ENCODE results near the gene INPP4A.
"Not testable (repeated sequence)": the region's sequence is repeated elsewhere in the genome, so short reads cannot be mapped to it uniquely, and the experiment has no call there.

INPP4A gene

DNA sequence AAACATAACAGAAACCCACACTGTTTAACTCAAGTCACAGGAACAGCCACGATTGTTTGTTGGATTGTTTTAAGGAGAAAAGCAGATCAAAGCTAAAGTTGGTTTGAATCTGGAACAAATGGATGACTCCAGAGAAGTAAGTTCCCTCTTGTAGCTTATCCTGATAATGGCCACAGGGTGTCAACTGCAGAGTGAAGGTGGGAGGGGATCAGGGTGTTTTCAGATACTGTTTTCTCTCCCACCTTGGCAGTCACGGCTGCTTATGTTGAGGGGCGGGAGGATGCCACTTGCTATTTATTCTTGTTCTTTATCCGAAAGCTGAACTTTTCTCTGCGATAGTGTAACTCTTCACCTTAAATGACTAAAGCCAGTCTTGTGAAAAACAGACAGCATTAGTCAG is 36.5 kb upstream of the INPP4A start:
- TF ChIP-seq, protein P1, sequence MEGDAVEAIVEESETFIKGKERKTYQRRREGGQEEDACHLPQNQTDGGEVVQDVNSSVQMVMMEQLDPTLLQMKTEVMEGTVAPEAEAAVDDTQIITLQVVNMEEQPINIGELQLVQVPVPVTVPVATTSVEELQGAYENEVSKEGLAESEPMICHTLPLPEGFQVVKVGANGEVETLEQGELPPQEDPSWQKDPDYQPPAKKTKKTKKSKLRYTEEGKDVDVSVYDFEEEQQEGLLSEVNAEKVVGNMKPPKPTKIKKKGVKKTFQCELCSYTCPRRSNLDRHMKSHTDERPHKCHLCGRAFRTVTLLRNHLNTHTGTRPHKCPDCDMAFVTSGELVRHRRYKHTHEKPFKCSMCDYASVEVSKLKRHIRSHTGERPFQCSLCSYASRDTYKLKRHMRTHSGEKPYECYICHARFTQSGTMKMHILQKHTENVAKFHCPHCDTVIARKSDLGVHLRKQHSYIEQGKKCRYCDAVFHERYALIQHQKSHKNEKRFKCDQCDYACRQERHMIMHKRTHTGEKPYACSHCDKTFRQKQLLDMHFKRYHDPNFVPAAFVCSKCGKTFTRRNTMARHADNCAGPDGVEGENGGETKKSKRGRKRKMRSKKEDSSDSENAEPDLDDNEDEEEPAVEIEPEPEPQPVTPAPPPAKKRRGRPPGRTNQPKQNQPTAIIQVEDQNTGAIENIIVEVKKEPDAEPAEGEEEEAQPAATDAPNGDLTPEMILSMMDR (IDR thresholded peaks at IDR 0.05; ENCODE audit: low read depth, low read length) = no peak
- no peak overlapping the region for H3K4me3 ChIP-seq (ENCODE audit: low read depth, low read length)

- no peak overlapping the region for H3K4me3 ChIP-seq (ENCODE audit: low read depth, low read length)
- TF ChIP-seq, protein P1 (IDR thresholded peaks at IDR 0.05; ENCODE audit: low read depth, low read length) = peak; percentile 54
Observed at GRCh38 chr2:98412751-98413458, 31.8 kb upstream of the INPP4A start.

DNA sequence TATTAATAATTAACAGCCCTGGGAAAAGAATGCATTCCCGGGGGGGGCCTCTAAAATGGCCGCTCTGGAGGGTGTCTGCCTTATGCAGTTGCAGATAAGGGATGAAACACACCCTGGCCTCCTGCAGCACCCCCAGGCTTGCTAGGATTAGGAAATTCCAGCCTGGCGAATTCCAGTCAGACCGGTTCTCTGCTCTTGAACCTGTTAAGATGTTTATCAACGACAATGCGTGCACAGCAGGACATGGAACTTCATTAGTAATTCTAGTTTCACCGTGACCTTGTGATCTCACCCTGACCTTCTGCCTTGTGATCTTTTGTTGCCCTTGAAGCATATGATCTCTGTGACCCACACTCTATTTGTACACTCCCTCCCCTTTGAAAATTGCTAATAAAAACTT is 30.4 kb upstream of the INPP4A start:
- H3K4me3 ChIP-seq (ENCODE audit: low read depth, low read length) = not testable (repeated sequence)

GRCh38 chr2:98415719-98416248 is 28.9 kb upstream of the INPP4A start:
- H3K4me3 ChIP-seq (ENCODE audit: low read depth, low read length) = not testable (repeated sequence)

DNA sequence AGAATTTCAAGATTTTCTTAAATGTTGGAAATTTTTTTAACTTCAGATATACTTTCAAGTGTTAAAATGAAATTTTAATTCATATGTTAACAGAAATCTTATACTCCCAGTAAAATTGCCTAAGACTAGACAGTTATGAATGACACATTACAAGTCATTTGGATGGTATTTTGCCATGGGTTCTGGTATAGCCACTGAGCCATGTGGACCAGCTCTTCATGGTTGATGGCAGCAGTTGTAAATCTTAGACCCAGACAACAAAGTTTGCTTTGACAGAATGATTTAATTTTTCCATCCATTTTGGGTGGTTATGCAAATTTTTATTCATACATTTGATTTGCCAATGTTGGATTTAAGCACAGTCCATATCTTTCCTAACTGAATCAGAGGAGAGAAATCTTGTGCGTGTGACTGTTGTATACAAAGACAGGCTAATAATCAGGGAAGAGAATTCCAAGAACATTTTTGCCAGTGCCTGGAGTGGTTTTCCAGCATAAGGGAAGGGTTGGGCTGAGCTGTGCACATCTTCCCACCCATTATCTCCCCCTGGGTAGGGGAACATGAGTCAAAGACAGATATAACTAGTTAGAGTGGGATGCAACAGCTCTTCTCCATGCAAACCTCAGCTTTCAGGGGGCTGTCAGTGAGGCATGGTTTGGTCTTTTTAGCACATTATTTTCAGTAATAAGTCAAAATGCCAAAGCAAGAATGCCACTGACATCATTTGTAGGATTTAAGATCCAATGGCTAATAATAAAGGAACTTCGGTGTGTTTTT is 28.1 kb upstream of the INPP4A start:
- no peak overlapping the region for H3K4me3 ChIP-seq (ENCODE audit: low read depth, low read length)
- TF ChIP-seq, protein P1 (IDR thresholded peaks at IDR 0.05; ENCODE audit: low read depth, low read length) = no peak

GRCh38 chr2:98419544-98419943 is 25.1 kb upstream of the INPP4A start:
- TF ChIP-seq, protein P1 (IDR thresholded peaks at IDR 0.05; ENCODE audit: low read depth, low read length) = no peak
- H3K4me3 ChIP-seq (ENCODE audit: low read depth, low read length) = no peak overlapping the region

- no peak overlapping the region for H3K4me3 ChIP-seq (ENCODE audit: low read depth, low read length)
- TF ChIP-seq, protein P1 (IDR thresholded peaks at IDR 0.05; ENCODE audit: low read depth, low read length) = no peak
Observed at GRCh38 chr2:98419977-98420725, 24.5 kb upstream of the INPP4A start.

DNA sequence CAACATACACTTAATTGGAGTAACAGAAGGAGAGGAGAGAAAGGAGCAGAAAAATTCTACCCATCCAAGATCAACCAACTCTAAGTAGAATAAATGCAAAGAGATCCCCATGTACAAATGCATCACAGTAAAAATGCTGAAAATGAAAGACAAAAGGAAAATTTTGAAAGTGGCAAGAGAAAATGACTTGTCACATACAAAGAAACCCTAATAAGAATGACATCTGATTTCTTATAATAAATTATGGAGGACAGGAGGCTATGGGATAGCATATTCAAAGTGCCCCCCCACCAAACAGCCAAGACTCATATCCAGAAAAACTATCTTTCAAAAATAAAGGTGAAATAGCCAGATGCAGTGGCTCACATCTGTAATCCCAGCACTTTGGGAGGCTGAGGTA is 22.2 kb upstream of the INPP4A start:
- no peak overlapping the region for H3K4me3 ChIP-seq (ENCODE audit: low read depth, low read length)
- TF ChIP-seq, protein P1 (IDR thresholded peaks at IDR 0.05; ENCODE audit: low read depth, low read length) = no peak

Measured in WI38 (cell line).